Retinal pigment epithelial cell (primary cell): ENCODE results near the gene WDR86.

ENCODE experiments used
- DNase-seq: peaks from one replicate; pipeline ENCODE4 v3.0.0-alpha.2; 2010; ENCODE audit warnings: low read depth
- H3K4me3 ChIP-seq: 2 replicates; pipeline ENCODE4 v1.5.1; 2011; ENCODE audit warnings: mild to moderate bottlenecking, low read length, control low read depth, moderate library complexity
- CTCF ChIP-seq: conservative IDR thresholded peaks from 2 replicates; pipeline ENCODE4 v1.5.1; 2011; ENCODE audit warnings: low read depth, low read length, control low read depth, inconsistent platforms

The WDR86 gene

GRCh38 chr7:151345576-151346469, 64.0 kb downstream of the WDR86 start:
- H3K4me3 ChIP-seq = no peak overlapping the region
- TF ChIP-seq CTCF = no peak
- no peak for DNase-seq

GRCh38 chr7:151343516-151343915, 66.3 kb downstream of the WDR86 start:
- no peak for TF ChIP-seq CTCF
- H3K4me3 ChIP-seq = no peak overlapping the region
- no peak for DNase-seq

GRCh38 chr7:151342811-151343210, 67.0 kb downstream of the WDR86 start:
- TF ChIP-seq CTCF = no peak
- peak overlapping the region; percentile 70 for H3K4me3 ChIP-seq
- no peak for DNase-seq

- H3K4me3 ChIP-seq = peak overlapping the region; percentile 70
- no peak for TF ChIP-seq CTCF
- no peak for DNase-seq
These were observed 67.7 kb downstream of the WDR86 start for GRCh38 chr7:151342102-151342646.

GRCh38 chr7:151341357-151342101, 68.3 kb downstream of the WDR86 start, which contains the start of gene NUB1:
TSS of gene NUB1 (plus strand) at chr7:151341812. CDS start at chr7:151345350, 3,538 bp downstream.
- peak within 1 kb of the TSS; percentile 70 for H3K4me3 ChIP-seq
- no peak for DNase-seq
- no peak for TF ChIP-seq CTCF

GRCh38 chr7:151340794-151341356, 69.0 kb downstream of the WDR86 start:
- DNase-seq = no peak
- TF ChIP-seq CTCF = no peak
- H3K4me3 ChIP-seq = peak overlapping the region; percentile 44
